T-cell (primary cell): ENCODE data around the gene NOC4L. TPM values are rescaled to one million over a fixed set of nuclear protein-coding genes. Genes with fewer than 3 reads are reported as not detected.

Experiments used
- ATAC-seq, 4 experiments: fragments of 200-7000 bp in 3 of 4; fragments of 150-1000 bp in 1 of 4; cut with Tn5 transposase; replicated peaks in 1 of 4; 1 replicate in 3 of 4; 2 replicates in 1 of 4; pipeline ENCODE4 v1.10.0; 2021; ENCODE audit warnings: moderate library complexity in 3 of 4, mild to moderate bottlenecking in 2 of 4, moderate number of reproducible peaks in 1 of 4
- CTCF ChIA-PET, 2 donors: fragments of 300-600 bp; sonication (Branson Sonifier 250); formaldehyde crosslinking; loops; one replicate each; lab custom pipeline; 2022; ENCODE audit warnings: antibody characterized with exemption in 2 of 2; lab: Charles Lee
- POLR2A ChIA-PET, 2 donors: fragments of 300-600 bp; sonication (Branson Sonifier 250); formaldehyde crosslinking; loops; one replicate each; lab custom pipeline; 2022; ENCODE audit warnings: antibody characterized with exemption in 2 of 2; lab: Charles Lee
- DNase-seq, 35 experiments: peaks; one replicate each; pipeline versions ENCODE4 v3.0.0 to v3.0.0-alpha.2; 2013 to 2023
- H3K27ac ChIP-seq: one replicate; pipeline ENCODE4 v1.5.1; 2013; ENCODE audit warnings: low read length
- H3K27me3 ChIP-seq, 2 experiments: replicated peaks in 1 of 2; 1 replicate in 1 of 2; 2 replicates in 1 of 2; pipeline versions ENCODE4 v1.6.1 to v1.7.0; 2013; ENCODE audit warnings: low read length in 1 of 2, mixed read lengths in 1 of 2; ENCODE audit not compliant: control insufficient read depth in 2 of 2, insufficient read depth in 2 of 2; ENCODE audit errors: extremely low read depth in 1 of 2
- H3K36me3 ChIP-seq, 2 donors: 1 replicate in 1 of 2; 2 replicates in 1 of 2; pipeline versions ENCODE4 v1.6.1 to v1.7.0; 2013; ENCODE audit warnings: low read length in 1 of 2; ENCODE audit not compliant: control insufficient read depth in 2 of 2, insufficient read depth in 1 of 2; ENCODE audit errors: extremely low read depth in 1 of 2
- H3K4me1 ChIP-seq, 2 experiments: 1 replicate in 1 of 2; 2 replicates in 1 of 2; pipeline versions ENCODE4 v1.6.1 to v1.7.0; 2013; ENCODE audit warnings: low read length in 2 of 2, mixed read lengths in 1 of 2; ENCODE audit not compliant: insufficient read depth in 2 of 2, control insufficient read depth in 1 of 2; ENCODE audit errors: extremely low read depth in 1 of 2
- H3K4me3 ChIP-seq, 2 donors: 1 replicate in 1 of 2; 2 replicates in 1 of 2; pipeline versions ENCODE4 v1.5.1 to v1.7.0; 2013; ENCODE audit warnings: mild to moderate bottlenecking in 2 of 2, low read length in 1 of 2, moderate library complexity in 1 of 2; ENCODE audit not compliant: control insufficient read depth in 1 of 2; ENCODE audit errors: extremely low read depth in 1 of 2
- H3K9me3 ChIP-seq: 2 replicates; pipeline ENCODE4 v1.7.0; 2013
- H3K27ac Mint-ChIP-seq, 2 donors: one replicate each; pipeline ENCODE4 v1.8.0; 2020 to 2021; ENCODE audit warnings: mild to moderate bottlenecking in 2 of 2, mixed read lengths in 2 of 2
- H3K27me3 Mint-ChIP-seq, 2 donors: one replicate each; pipeline ENCODE4 v1.8.0; 2021 to 2022; ENCODE audit warnings: mixed read lengths in 2 of 2
- H3K36me3 Mint-ChIP-seq: one replicate; pipeline ENCODE4 v1.8.0; 2021; ENCODE audit warnings: mixed read lengths
- H3K4me1 Mint-ChIP-seq, 3 donors: one replicate each; pipeline ENCODE4 v1.8.0; 2020 to 2022; ENCODE audit warnings: mixed read lengths in 3 of 3, mild to moderate bottlenecking in 1 of 3
- H3K4me3 Mint-ChIP-seq, 3 donors: one replicate each; pipeline ENCODE4 v1.8.0; 2020 to 2022; ENCODE audit warnings: mild to moderate bottlenecking in 3 of 3, mixed read lengths in 3 of 3, moderate library complexity in 3 of 3
- H3K9me3 Mint-ChIP-seq, 3 donors: one replicate each; pipeline ENCODE4 v1.8.0; 2020 to 2022; ENCODE audit warnings: mixed read lengths in 3 of 3
- WGBS: methylation state at CpG from one replicate; pipeline ENCODE4 v1.1.5; 2013; ENCODE audit warnings: missing lambda C conversion rate; ENCODE audit not compliant: insufficient coverage; 5-methylcytosine and 5-hydroxymethylcytosine counted together
- total RNA-seq, 35 experiments: library from RNA in 6 of 35; stranded (reverse) in 6 of 35; fragments of 120-200 nt in 1 of 35; gene quantifications; one replicate each; pipeline versions ENCODE4 v1.2.1 to v1.2.4 and lab custom pipeline; 2013 to 2026

Gene NOC4L
- total RNA-seq, 5 donors from 2014 or later (not counting 1 experiment from before 2014, with no cell fraction given) = 14.6 to 28.9 (median 26.4) TPM

GRCh38 chr12:132170094-132170636, 25.9 kb downstream of the NOC4L start:
- H3K27me3 ChIP-seq = peaks cover 0 to 67% of the 10 kb centered on the region in 2 experiments
- Mint-ChIP-seq H3K36me3 (no peaks in the 10 kb centered on the region), H3K9me3 (peaks cover 0 to 7% (median 0%) of the 10 kb centered on the region in 3 donors), H3K27me3 (peaks cover 0 to 8% of the 10 kb centered on the region in 2 donors), H3K27ac (no peak overlapping the region), H3K4me3 (no peak overlapping the region), H3K4me1 (peaks cover 15 to 34% (median 21%) of the 10 kb centered on the region in 3 donors)
- ChIA-PET POLR2A (no interaction called here), CTCF (no interaction called here)
- WGBS = 58% methylated on average over 12 of the region's 16 CpGs
- DNase-seq = peak in 1 of 35 experiments; percentile 1
- no peaks in the 10 kb centered on the region for H3K36me3 ChIP-seq
- H3K9me3 ChIP-seq = no peaks in the 10 kb centered on the region
- no peak for ATAC-seq
- H3K4me3 ChIP-seq = no peak overlapping the region
- peaks cover 5 to 39% of the 10 kb centered on the region in 2 experiments for H3K4me1 ChIP-seq
- no peak overlapping the region for H3K27ac ChIP-seq

- H3K27me3 Mint-ChIP-seq = peaks cover 0 to 8% of the 10 kb centered on the region in 2 donors
- CTCF ChIA-PET = no interaction called here
- POLR2A ChIA-PET = no interaction called here
These were observed 26.5 kb downstream of the NOC4L start for GRCh38 chr12:132170637-132171292.

GRCh38 chr12:132171293-132171967, 27.2 kb downstream of the NOC4L start:
- peaks cover 0 to 8% of the 10 kb centered on the region in 2 donors for H3K27me3 Mint-ChIP-seq
- H3K27ac Mint-ChIP-seq = no peak overlapping the region
- Histone ChIP-seq H3K27ac (no peak overlapping the region), H3K36me3 (no peaks in the 10 kb centered on the region), H3K27me3 (peaks cover 0 to 79% of the 10 kb centered on the region in 2 experiments), H3K4me1 (peaks cover 5 to 39% of the 10 kb centered on the region in 2 experiments), H3K9me3 (no peaks in the 10 kb centered on the region), H3K4me3 (no peak overlapping the region)
- POLR2A ChIA-PET = no interaction called here
- peaks cover 15 to 34% (median 21%) of the 10 kb centered on the region in 3 donors for H3K4me1 Mint-ChIP-seq
- no peaks in the 10 kb centered on the region for H3K36me3 Mint-ChIP-seq
- peak overlapping the region in 1 of 3 donors; percentile 38 for H3K4me3 Mint-ChIP-seq
- WGBS = 83% methylated on average over 16 of the region's 24 CpGs
- H3K9me3 Mint-ChIP-seq = peaks cover 0 to 5% (median 0%) of the 10 kb centered on the region in 3 donors
- ATAC-seq = no peak
- CTCF ChIA-PET = no interaction called here
- no peak for DNase-seq

More at GRCh38 chr12:132170637-132171292, 26.5 kb downstream of the NOC4L start:
- H3K36me3 Mint-ChIP-seq = no peaks in the 10 kb centered on the region
- Histone ChIP-seq H3K9me3 (no peaks in the 10 kb centered on the region), H3K4me3 (no peak overlapping the region), H3K36me3 (no peaks in the 10 kb centered on the region), H3K4me1 (peaks cover 5 to 39% of the 10 kb centered on the region in 2 experiments), H3K27me3 (peaks cover 0 to 73% of the 10 kb centered on the region in 2 experiments), H3K27ac (no peak overlapping the region)
- no peak overlapping the region for H3K27ac Mint-ChIP-seq
- DNase-seq (no peak), ATAC-seq (no peak)
- 89% methylated on average over 26 of the region's 33 CpGs for WGBS
- no peak overlapping the region for H3K4me3 Mint-ChIP-seq
- H3K4me1 Mint-ChIP-seq = peaks cover 15 to 34% (median 21%) of the 10 kb centered on the region in 3 donors
- H3K9me3 Mint-ChIP-seq = peaks cover 0 to 7% (median 0%) of the 10 kb centered on the region in 3 donors

GRCh38 chr12:132171968-132172521, 27.8 kb downstream of the NOC4L start:
- H3K27me3 Mint-ChIP-seq = peaks cover 0 to 8% of the 10 kb centered on the region in 2 donors
- H3K36me3 Mint-ChIP-seq = no peaks in the 10 kb centered on the region
- DNase-seq (no peak), ATAC-seq (no peak)
- H3K4me3 Mint-ChIP-seq = peak overlapping the region in 1 of 3 donors; percentile 38
- Histone ChIP-seq H3K36me3 (no peaks in the 10 kb centered on the region), H3K4me3 (no peak overlapping the region), H3K27ac (no peak overlapping the region), H3K4me1 (peaks cover 5 to 39% of the 10 kb centered on the region in 2 experiments), H3K9me3 (no peaks in the 10 kb centered on the region), H3K27me3 (peaks cover 0 to 86% of the 10 kb centered on the region in 2 experiments)
- CTCF ChIA-PET = no interaction called here
- WGBS = 76% methylated on average over 10 of the region's 28 CpGs
- H3K4me1 Mint-ChIP-seq = peaks cover 17 to 34% (median 23%) of the 10 kb centered on the region in 3 donors
- H3K9me3 Mint-ChIP-seq = peaks cover 0 to under 1% (median 0%) of the 10 kb centered on the region in 3 donors
- no peak overlapping the region for H3K27ac Mint-ChIP-seq
- POLR2A ChIA-PET = no interaction called here

GRCh38 chr12:132172619-132173018, 28.4 kb downstream of the NOC4L start:
- H3K36me3 Mint-ChIP-seq = no peaks in the 10 kb centered on the region
- peaks cover 5 to 37% of the 10 kb centered on the region in 2 experiments for H3K4me1 ChIP-seq
- no peaks in the 10 kb centered on the region for H3K36me3 ChIP-seq
- DNase-seq (no peak), ATAC-seq (no peak)
- no peak overlapping the region for H3K4me3 ChIP-seq
- H3K9me3 ChIP-seq = no peaks in the 10 kb centered on the region
- peaks cover 0 to 86% of the 10 kb centered on the region in 2 experiments for H3K27me3 ChIP-seq
- POLR2A ChIA-PET = no interaction called here
- peaks cover 0 to 8% of the 10 kb centered on the region in 2 donors for H3K27me3 Mint-ChIP-seq
- peak overlapping the region in 1 of 3 donors; percentile 68 for H3K4me3 Mint-ChIP-seq
- no peaks in the 10 kb centered on the region for H3K9me3 Mint-ChIP-seq
- H3K4me1 Mint-ChIP-seq = peaks cover 17 to 29% (median 23%) of the 10 kb centered on the region in 3 donors
- H3K27ac Mint-ChIP-seq = no peak overlapping the region
- CTCF ChIA-PET = interaction anchor here in 1 of 2 donors (0.6 kb wide), 1 partner anchor 119 kb away, joined by 3 read pairs; no protein-coding TSS in a partner anchor
- 60% methylated on average over 15 of the region's 15 CpGs for WGBS
- no peak overlapping the region for H3K27ac ChIP-seq
